Endothelial cell of umbilical vein (primary cell): ENCODE data around the gene URI1. TPM values are rescaled to one million over a fixed set of nuclear protein-coding genes. Genes with fewer than 3 reads are reported as not detected.

Experiments
- BruUV-seq: library from RNA; stranded (reverse); fragments of 400-500 nt; replicated peaks from 2 replicates; lab custom pipeline; 2021; lab: Mats Ljungman, UMichigan
- CTCF ChIA-PET: fragments of 300-600, 350-600 bp; sonication (Branson Sonifier 250); formaldehyde crosslinking; loops from one replicate; lab custom pipeline; 2021; ENCODE audit warnings: antibody characterized with exemption, inconsistent platforms; lab: Charles Lee
- POLR2A ChIA-PET: fragments of 300-600, 350-600 bp; sonication (Branson Sonifier 250); formaldehyde crosslinking; loops from one replicate; lab custom pipeline; 2021; ENCODE audit warnings: antibody characterized with exemption, inconsistent platforms; lab: Charles Lee
- DNase-seq: peaks from one replicate; pipeline ENCODE4 v3.0.0-alpha.2; 2011; ENCODE audit warnings: low read depth, low spot score
- FAIRE-seq: peaks from 2 replicates; lab custom pipeline; 2011; peaks lifted over from hg19 to GRCh38; lab: Jason Lieb, UNC
- H2AFZ ChIP-seq: 2 replicates; pipeline ENCODE4 v1.6.0; 2012; ENCODE audit warnings: low read depth, low read length, control low read depth, inconsistent platforms
- H3K27ac ChIP-seq: 2 replicates; pipeline ENCODE4 v1.5.1; 2011; ENCODE audit warnings: low read depth, mild to moderate bottlenecking, control low read depth, low read length, moderate library complexity; ENCODE audit not compliant: insufficient read depth
- H3K27me3 ChIP-seq, 2 experiments: 2 replicates each; pipeline versions ENCODE4 v1.6.0 to v1.6.1; 2011; ENCODE audit warnings: low read length in 2 of 2, mixed read lengths in 1 of 2; ENCODE audit not compliant: control insufficient read depth in 2 of 2, insufficient read depth in 2 of 2
- H3K36me3 ChIP-seq, 2 experiments: 2 replicates in 1 of 2; 3 replicates in 1 of 2; pipeline ENCODE4 v1.5.1; 2011; ENCODE audit warnings: low read length in 2 of 2, mild to moderate bottlenecking in 1 of 2, moderate library complexity in 1 of 2; ENCODE audit not compliant: control insufficient read depth in 2 of 2, insufficient read depth in 2 of 2; ENCODE audit errors: extremely low read depth in 1 of 2
- H3K4me1 ChIP-seq: 3 replicates; pipeline ENCODE4 v1.5.1; 2011; ENCODE audit warnings: mild to moderate bottlenecking, low read length; ENCODE audit not compliant: control insufficient read depth, insufficient read depth; ENCODE audit errors: extremely low read depth
- H3K4me2 ChIP-seq: 2 replicates; pipeline ENCODE4 v1.6.1; 2011; ENCODE audit warnings: low read length, control low read depth, mixed read lengths; ENCODE audit not compliant: insufficient read depth
- H3K4me3 ChIP-seq, 3 experiments: fragments of 200-600 bp in 1 of 3; sonication (generic), shearing (Covaris generic) in 1 of 3; replicated peaks in 1 of 3; 2 replicates each; pipeline ENCODE4 v1.5.1; 2011 to 2016; ENCODE audit warnings: control low read depth in 3 of 3, low read length in 3 of 3, mild to moderate bottlenecking in 2 of 3, inconsistent platforms in 1 of 3, low read depth in 1 of 3, moderate library complexity in 1 of 3; ENCODE audit not compliant: insufficient read depth in 1 of 3
- H3K79me2 ChIP-seq: 2 replicates; pipeline ENCODE4 v1.6.0; 2012; ENCODE audit warnings: low read length, inconsistent platforms; ENCODE audit not compliant: control insufficient read depth, insufficient read depth
- H3K9ac ChIP-seq: replicated peaks from 2 replicates; pipeline ENCODE3; 2011; ENCODE audit warnings: low read length, control low read depth; ENCODE audit not compliant: insufficient read depth; ENCODE audit errors: extremely low read depth
- H3K9me1 ChIP-seq: replicated peaks from 3 replicates; pipeline ENCODE4 v1.6.0; 2011; ENCODE audit warnings: mild to moderate bottlenecking, low read length; ENCODE audit not compliant: control insufficient read depth, insufficient read depth; ENCODE audit errors: extremely low read depth
- H3K9me3 ChIP-seq: replicated peaks from 2 replicates; pipeline ENCODE4 v1.5.1; 2012; ENCODE audit warnings: low read length, inconsistent platforms; ENCODE audit not compliant: control insufficient read depth, insufficient read depth
- H4K20me1 ChIP-seq: replicated peaks from 2 replicates; pipeline ENCODE3; 2011; ENCODE audit warnings: mild to moderate bottlenecking, low read length; ENCODE audit not compliant: control insufficient read depth, insufficient read depth; ENCODE audit errors: extremely low read depth
- EZH2 ChIP-seq: IDR thresholded peaks from 2 replicates; pipeline ENCODE4 v1.6.1; 2012; ENCODE audit warnings: borderline replicate concordance, low read depth, mild to moderate bottlenecking, moderate library complexity, low read length, inconsistent platforms; ENCODE audit not compliant: severe bottlenecking
- FOS ChIP-seq: IDR thresholded peaks from 2 replicates; pipeline ENCODE4 v1.6.1; 2011; ENCODE audit warnings: mild to moderate bottlenecking, low read length, moderate library complexity, borderline replicate concordance; ENCODE audit not compliant: insufficient read depth
- GATA2 ChIP-seq: IDR thresholded peaks from 2 replicates; pipeline ENCODE4 v1.7.0; 2011; ENCODE audit warnings: low read depth, mild to moderate bottlenecking, moderate library complexity, mixed read lengths, low read length; ENCODE audit not compliant: insufficient read length, insufficient read depth
- JUN ChIP-seq: IDR thresholded peaks from 2 replicates; pipeline ENCODE4 v1.6.1; 2011; ENCODE audit warnings: borderline replicate concordance, low read depth; ENCODE audit not compliant: insufficient read length, insufficient read depth
- MYC ChIP-seq: IDR thresholded peaks from one replicate; pipeline ENCODE4 v1.6.1; 2011; ENCODE audit warnings: mild to moderate bottlenecking, low read depth, low read length
- POLR2A ChIP-seq: IDR thresholded peaks from 2 replicates; pipeline ENCODE4 v1.6.1; 2012; ENCODE audit warnings: low read depth, mild to moderate bottlenecking, control low read depth, low read length
- POLR2AphosphoS5 ChIP-seq: IDR thresholded peaks from 2 replicates; pipeline ENCODE4 v1.6.1; 2012; ENCODE audit warnings: low read depth, mild to moderate bottlenecking, control low read depth, low read length, moderate library complexity; ENCODE audit not compliant: insufficient read depth
- dilution Hi-C: fragments of 300-500 bp; cut with MboI; formaldehyde crosslinking; loops from one replicate; pipeline ENCODE4 v1.15.0; 2019; ENCODE audit warnings: low sequenced_read_pairs; ENCODE audit not compliant: extremely low pct_ligation_motif_present
- intact Hi-C: fragments of 100-400 bp; cut with micrococcal nuclease; formaldehyde crosslinking; loops from one replicate; pipeline ENCODE4 v1.10.0; 2022
- polyA plus RNA-seq, 4 experiments: library from polyadenylated mRNA; depleted of rRNA in 3 of 4; stranded (reverse) in 3 of 4; unstranded in 1 of 4; fragments of >200 nt; gene quantifications; 2 replicates each; pipeline versions ENCODE4 v1.2.1 to v1.2.3, GENCODE V29; 2011 to 2012; ENCODE audit warnings: missing spikeins in 1 of 4
- total RNA-seq: library from RNA; stranded (reverse); gene quantifications from 2 replicates; pipeline ENCODE4 v1.2.3, GENCODE V29; 2021
- TF ChIP-seq, protein P1 (sequence below), 2 donors: IDR thresholded peaks; 1 replicate in 1 of 2; 2 replicates in 1 of 2; pipeline ENCODE4 v1.5.1; 2011; ENCODE audit warnings: low read length in 2 of 2, mild to moderate bottlenecking in 2 of 2, moderate library complexity in 2 of 2, control low read depth in 1 of 2, inconsistent platforms in 1 of 2, low read depth in 1 of 2; ENCODE audit not compliant: insufficient read depth in 1 of 2; ENCODE audit errors: extremely low read depth in 1 of 2
- TF ChIP-seq, protein P2 (sequence below): IDR thresholded peaks from 2 replicates; pipeline ENCODE4 v1.6.1; 2011; ENCODE audit not compliant: insufficient read depth, insufficient read length

Gene URI1
- total and polyA plus RNA-seq, 2 donors (not counting 3 experiments of a cell fraction or from before 2014, with no cell fraction given), result 12.8 to 28.9 TPM

DNA sequence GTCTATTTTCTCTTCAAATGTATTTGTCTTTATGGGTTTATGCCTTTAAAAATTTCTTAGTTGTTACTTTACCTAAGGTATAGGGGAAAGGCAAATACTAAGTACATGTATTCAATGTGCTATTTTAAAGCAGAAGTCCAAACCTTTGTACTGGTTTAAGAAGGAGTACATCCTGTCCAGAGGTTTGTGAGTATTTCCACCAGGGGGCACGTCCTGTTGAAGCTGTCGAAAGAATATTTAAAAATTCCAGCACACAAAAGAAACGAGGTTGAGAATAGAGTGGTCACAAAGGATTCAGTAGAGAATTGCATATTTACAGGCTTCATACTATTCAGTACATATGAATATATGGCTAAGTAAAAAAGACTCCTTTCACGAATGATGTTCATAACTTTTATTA lies 59.8 kb downstream of the URI1 start:
- ChIA-PET POLR2A (interaction anchor here (0.5 to 0.6 kb wide), 2 partner anchors 9 to 173 kb away, joined by 3 read pairs; no protein-coding TSS in a partner anchor), CTCF (interaction anchor here (1.0 to 4.0 kb wide), 4 partner anchors 13 to 242 kb away, joined by 3 to 14 read pairs (median 4); no protein-coding TSS in a partner anchor)
- H3K79me2 ChIP-seq, result peaks cover 9% of the 10 kb centered on the region
- no peak for FAIRE-seq
- H3K9me3 ChIP-seq, result no peaks in the 10 kb centered on the region
- no peaks in the 10 kb centered on the region for H3K27me3 ChIP-seq
- no TSS peak for BruUV-seq
- no peak overlapping the region for H3K27ac ChIP-seq
- dilution Hi-C loops (no loop called here), intact Hi-C loops (no loop called here)
- H3K4me3 ChIP-seq, result no peak overlapping the region
- H4K20me1 ChIP-seq, result no peaks in the 10 kb centered on the region
- peak; percentile 6 for DNase-seq
- no peaks in the 10 kb centered on the region for H3K9me1 ChIP-seq
- no peak overlapping the region for H3K4me2 ChIP-seq
- TF ChIP-seq MYC (no peak), GATA2 (no peak), POLR2AphosphoS5 (no peak)
- TF ChIP-seq, protein P1, sequence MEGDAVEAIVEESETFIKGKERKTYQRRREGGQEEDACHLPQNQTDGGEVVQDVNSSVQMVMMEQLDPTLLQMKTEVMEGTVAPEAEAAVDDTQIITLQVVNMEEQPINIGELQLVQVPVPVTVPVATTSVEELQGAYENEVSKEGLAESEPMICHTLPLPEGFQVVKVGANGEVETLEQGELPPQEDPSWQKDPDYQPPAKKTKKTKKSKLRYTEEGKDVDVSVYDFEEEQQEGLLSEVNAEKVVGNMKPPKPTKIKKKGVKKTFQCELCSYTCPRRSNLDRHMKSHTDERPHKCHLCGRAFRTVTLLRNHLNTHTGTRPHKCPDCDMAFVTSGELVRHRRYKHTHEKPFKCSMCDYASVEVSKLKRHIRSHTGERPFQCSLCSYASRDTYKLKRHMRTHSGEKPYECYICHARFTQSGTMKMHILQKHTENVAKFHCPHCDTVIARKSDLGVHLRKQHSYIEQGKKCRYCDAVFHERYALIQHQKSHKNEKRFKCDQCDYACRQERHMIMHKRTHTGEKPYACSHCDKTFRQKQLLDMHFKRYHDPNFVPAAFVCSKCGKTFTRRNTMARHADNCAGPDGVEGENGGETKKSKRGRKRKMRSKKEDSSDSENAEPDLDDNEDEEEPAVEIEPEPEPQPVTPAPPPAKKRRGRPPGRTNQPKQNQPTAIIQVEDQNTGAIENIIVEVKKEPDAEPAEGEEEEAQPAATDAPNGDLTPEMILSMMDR (IDR thresholded peaks at IDR 0.05; ENCODE audit: extremely low read depth in 1 of 2, insufficient read depth in 1 of 2, low read depth in 1 of 2, low read length in 2 of 2), result peak in 1 of 2 donors; percentile 10
- H2AFZ ChIP-seq, result no peak overlapping the region
- H3K9ac ChIP-seq, result no peak overlapping the region
- no peaks in the 10 kb centered on the region for H3K36me3 ChIP-seq
- H3K4me1 ChIP-seq, result no peaks in the 10 kb centered on the region

DNA sequence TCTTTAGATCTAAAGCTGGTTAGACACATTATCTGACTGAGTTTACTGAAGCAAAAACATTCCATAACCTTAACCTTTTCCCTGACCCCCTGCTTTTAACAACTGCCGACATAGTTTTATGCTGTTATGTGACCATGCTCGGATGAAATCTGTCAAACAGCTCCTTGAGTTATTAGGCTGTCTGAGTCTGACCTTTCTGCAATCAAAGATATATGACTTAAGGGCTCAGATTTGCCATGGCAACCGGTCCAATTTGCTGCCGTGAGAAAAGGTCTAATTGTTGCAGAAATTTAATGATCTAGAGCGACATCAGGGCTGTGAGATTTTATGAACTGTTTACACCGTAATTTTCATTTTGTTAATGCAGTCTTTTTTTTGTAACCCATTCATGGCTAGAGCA lies 61.8 kb downstream of the URI1 start:
- TF ChIP-seq, protein P2, sequence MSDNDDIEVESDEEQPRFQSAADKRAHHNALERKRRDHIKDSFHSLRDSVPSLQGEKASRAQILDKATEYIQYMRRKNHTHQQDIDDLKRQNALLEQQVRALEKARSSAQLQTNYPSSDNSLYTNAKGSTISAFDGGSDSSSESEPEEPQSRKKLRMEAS, result no peak
- no peak for TF ChIP-seq JUN
- TF ChIP-seq FOS, result no peak
- no peak for TF ChIP-seq POLR2AphosphoS5
- TF ChIP-seq EZH2, result no peak
- TF ChIP-seq, protein P1 (IDR thresholded peaks at IDR 0.05; ENCODE audit: extremely low read depth in 1 of 2, insufficient read depth in 1 of 2, low read depth in 1 of 2, low read length in 2 of 2), result no peak
- no peak for TF ChIP-seq POLR2A
- no peak for TF ChIP-seq MYC
- no peak for TF ChIP-seq GATA2
- Histone ChIP-seq H3K9ac (no peak overlapping the region), H3K36me3 (peaks cover 0 to under 1% of the 10 kb centered on the region in 2 experiments), H3K4me2 (no peak overlapping the region), H3K27ac (no peak overlapping the region), H3K4me3 (no peak overlapping the region), H3K9me3 (no peaks in the 10 kb centered on the region), H2AFZ (no peak overlapping the region), H3K79me2 (peaks cover 2% of the 10 kb centered on the region), H4K20me1 (no peaks in the 10 kb centered on the region), H3K4me1 (no peaks in the 10 kb centered on the region), H3K9me1 (no peaks in the 10 kb centered on the region), H3K27me3 (no peaks in the 10 kb centered on the region)
- intact Hi-C loops, result no loop called here
- BruUV-seq, result no TSS peak
- FAIRE-seq (no peak), DNase-seq (no peak)
- CTCF ChIA-PET, result interaction anchor here (4.0 kb wide), 1 partner anchor 11 kb away, joined by 14 read pairs; no protein-coding TSS in a partner anchor
- dilution Hi-C loops, result no loop called here
- POLR2A ChIA-PET, result no interaction called here
